PC-9 (cell line): Measurements from ENCODE around the gene SPTSSA.

Experiments used
- EZH2 ChIP-seq: fragments of 200-600 bp; sonication (generic); IDR thresholded peaks from 2 replicates; pipeline ENCODE4 v1.8.0; 2017; ENCODE audit warnings: antibody characterized with exemption, low read depth
- TF ChIP-seq, protein P1 (sequence below): fragments of 200-600 bp; sonication (generic); conservative IDR thresholded peaks from 2 replicates; pipeline ENCODE4 v1.6.1; 2017; ENCODE audit warnings: mixed run types, antibody characterized with exemption, mild to moderate bottlenecking, moderate library complexity

- TF ChIP-seq, protein P1, sequence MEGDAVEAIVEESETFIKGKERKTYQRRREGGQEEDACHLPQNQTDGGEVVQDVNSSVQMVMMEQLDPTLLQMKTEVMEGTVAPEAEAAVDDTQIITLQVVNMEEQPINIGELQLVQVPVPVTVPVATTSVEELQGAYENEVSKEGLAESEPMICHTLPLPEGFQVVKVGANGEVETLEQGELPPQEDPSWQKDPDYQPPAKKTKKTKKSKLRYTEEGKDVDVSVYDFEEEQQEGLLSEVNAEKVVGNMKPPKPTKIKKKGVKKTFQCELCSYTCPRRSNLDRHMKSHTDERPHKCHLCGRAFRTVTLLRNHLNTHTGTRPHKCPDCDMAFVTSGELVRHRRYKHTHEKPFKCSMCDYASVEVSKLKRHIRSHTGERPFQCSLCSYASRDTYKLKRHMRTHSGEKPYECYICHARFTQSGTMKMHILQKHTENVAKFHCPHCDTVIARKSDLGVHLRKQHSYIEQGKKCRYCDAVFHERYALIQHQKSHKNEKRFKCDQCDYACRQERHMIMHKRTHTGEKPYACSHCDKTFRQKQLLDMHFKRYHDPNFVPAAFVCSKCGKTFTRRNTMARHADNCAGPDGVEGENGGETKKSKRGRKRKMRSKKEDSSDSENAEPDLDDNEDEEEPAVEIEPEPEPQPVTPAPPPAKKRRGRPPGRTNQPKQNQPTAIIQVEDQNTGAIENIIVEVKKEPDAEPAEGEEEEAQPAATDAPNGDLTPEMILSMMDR, result no peak
- TF ChIP-seq EZH2, result no peak
These were observed 12.2 kb upstream of the SPTSSA start for GRCh38 chr14:34474187-34474679.
